Esophagus muscularis mucosa (tissue), 4 donors: ENCODE data around the gene KLHDC1.
"Not testable (repeated sequence)": the region's sequence is repeated elsewhere in the genome, so short reads cannot be mapped to it uniquely, and the experiment has no call there.

Experiments used
- EP300 ChIP-seq: sonication (generic); formaldehyde crosslinking; IDR thresholded peaks from one replicate; pipeline ENCODE4 v1.6.1; 2017; ENCODE audit warnings: antibody characterized with exemption
- POLR2A ChIP-seq: fragments of 450-650 bp; IDR thresholded peaks from one replicate; pipeline ENCODE4 v1.6.1; 2017; ENCODE audit warnings: antibody characterized with exemption, moderate library complexity, mild to moderate bottlenecking, low read depth
- POLR2AphosphoS5 ChIP-seq, 2 donors: sonication (generic); formaldehyde crosslinking; IDR thresholded peaks; one replicate each; pipeline ENCODE4 v1.6.1; 2017; ENCODE audit warnings: antibody characterized with exemption in 2 of 2
- TF ChIP-seq, protein P1 (sequence below), 3 experiments: fragments of 200-600 bp in 2 of 3; fragments of 450-650 bp in 1 of 3; sonication (generic) in 2 of 3; IDR thresholded peaks; one replicate each; pipeline ENCODE4 v1.5.1; 2017 to 2019; ENCODE audit warnings: antibody characterized with exemption in 3 of 3, mild to moderate bottlenecking in 2 of 3, moderate library complexity in 1 of 3

GRCh38 chr14:49721733-49722435 lies 29.0 kb downstream of the KLHDC1 start:
- TF ChIP-seq POLR2A; EP300; POLR2AphosphoS5 (IDR thresholded peaks at IDR 0.05): not testable (repeated sequence)
- TF ChIP-seq, protein P1, sequence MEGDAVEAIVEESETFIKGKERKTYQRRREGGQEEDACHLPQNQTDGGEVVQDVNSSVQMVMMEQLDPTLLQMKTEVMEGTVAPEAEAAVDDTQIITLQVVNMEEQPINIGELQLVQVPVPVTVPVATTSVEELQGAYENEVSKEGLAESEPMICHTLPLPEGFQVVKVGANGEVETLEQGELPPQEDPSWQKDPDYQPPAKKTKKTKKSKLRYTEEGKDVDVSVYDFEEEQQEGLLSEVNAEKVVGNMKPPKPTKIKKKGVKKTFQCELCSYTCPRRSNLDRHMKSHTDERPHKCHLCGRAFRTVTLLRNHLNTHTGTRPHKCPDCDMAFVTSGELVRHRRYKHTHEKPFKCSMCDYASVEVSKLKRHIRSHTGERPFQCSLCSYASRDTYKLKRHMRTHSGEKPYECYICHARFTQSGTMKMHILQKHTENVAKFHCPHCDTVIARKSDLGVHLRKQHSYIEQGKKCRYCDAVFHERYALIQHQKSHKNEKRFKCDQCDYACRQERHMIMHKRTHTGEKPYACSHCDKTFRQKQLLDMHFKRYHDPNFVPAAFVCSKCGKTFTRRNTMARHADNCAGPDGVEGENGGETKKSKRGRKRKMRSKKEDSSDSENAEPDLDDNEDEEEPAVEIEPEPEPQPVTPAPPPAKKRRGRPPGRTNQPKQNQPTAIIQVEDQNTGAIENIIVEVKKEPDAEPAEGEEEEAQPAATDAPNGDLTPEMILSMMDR (IDR thresholded peaks at IDR 0.05), result not testable (repeated sequence)
